Mesothelial cell of epicardium (in vitro differentiated cells): Measurements from ENCODE around the gene LRP4. TPM values are rescaled to one million over a fixed set of nuclear protein-coding genes. Genes with fewer than 3 reads are reported as not detected.

Experiments
- DNase-seq, 2 experiments: peaks; one replicate each; pipeline ENCODE4 v3.0.0; 2021; ENCODE audit warnings: low spot score in 2 of 2; ENCODE audit not compliant: unreplicated experiment in 2 of 2
- H3K27ac Mint-ChIP-seq: 2 replicates; pipeline ENCODE4 v1.8.0; 2021; ENCODE audit warnings: mixed read lengths
- H3K27me3 Mint-ChIP-seq: 2 replicates; pipeline ENCODE4 v1.8.0; 2021; ENCODE audit warnings: low read depth, mixed read lengths
- H3K36me3 Mint-ChIP-seq: 2 replicates; pipeline ENCODE4 v1.8.0; 2021; ENCODE audit warnings: mixed read lengths
- H3K4me1 Mint-ChIP-seq: 2 replicates; pipeline ENCODE4 v1.8.0; 2021; ENCODE audit warnings: mixed read lengths
- H3K4me3 Mint-ChIP-seq: 2 replicates; pipeline ENCODE4 v1.8.0; 2021; ENCODE audit warnings: mild to moderate bottlenecking, moderate library complexity, mixed read lengths
- H3K9me3 Mint-ChIP-seq: 2 replicates; pipeline ENCODE4 v1.8.0; 2021; ENCODE audit warnings: mixed read lengths
- CTCF ChIP-seq: fragments of 200-600 bp; sonication (generic); IDR thresholded peaks from one replicate; pipeline ENCODE4 v1.5.0; 2021; ENCODE audit warnings: antibody characterized with exemption; ENCODE audit not compliant: unreplicated experiment
- total RNA-seq: library from RNA; stranded (reverse); gene quantifications from 3 replicates; pipeline ENCODE4 v1.2.1, GENCODE V29; 2021

LRP4 gene
- total RNA-seq, 1 donor from 2014 or later = 26.8 TPM

GRCh38 chr11:46961041-46961440 is 42.7 kb upstream of the LRP4 start:
- Mint-ChIP-seq H3K36me3 (peaks cover 45% of the 10 kb centered on the region), H3K4me3 (no peak overlapping the region), H3K27me3 (no peaks in the 10 kb centered on the region), H3K9me3 (peaks cover 27% of the 10 kb centered on the region), H3K4me1 (no peaks in the 10 kb centered on the region), H3K27ac (no peak overlapping the region)
- TF ChIP-seq CTCF = no peak
- no peak for DNase-seq

GRCh38 chr11:46958777-46959176 is 40.4 kb upstream of the LRP4 start:
- H3K9me3 Mint-ChIP-seq = peaks cover 23% of the 10 kb centered on the region
- no peak overlapping the region for H3K4me3 Mint-ChIP-seq
- no peaks in the 10 kb centered on the region for H3K27me3 Mint-ChIP-seq
- peaks cover 36% of the 10 kb centered on the region for H3K36me3 Mint-ChIP-seq
- DNase-seq = no peak
- TF ChIP-seq CTCF = no peak
- no peak overlapping the region for H3K27ac Mint-ChIP-seq
- no peaks in the 10 kb centered on the region for H3K4me1 Mint-ChIP-seq

- Mint-ChIP-seq H3K27me3 (no peaks in the 10 kb centered on the region), H3K27ac (no peak overlapping the region), H3K4me3 (no peak overlapping the region), H3K4me1 (peaks cover under 1% of the 10 kb centered on the region), H3K36me3 (peaks cover 2% of the 10 kb centered on the region), H3K9me3 (no peaks in the 10 kb centered on the region)
- no peak for DNase-seq
- no peak for TF ChIP-seq CTCF
Observed at GRCh38 chr11:46953093-46953492, 34.7 kb upstream of the LRP4 start.

GRCh38 chr11:46952553-46952952 is 34.2 kb upstream of the LRP4 start:
- no peak overlapping the region for H3K27ac Mint-ChIP-seq
- H3K9me3 Mint-ChIP-seq = no peaks in the 10 kb centered on the region
- no peak overlapping the region for H3K4me3 Mint-ChIP-seq
- no peaks in the 10 kb centered on the region for H3K27me3 Mint-ChIP-seq
- H3K4me1 Mint-ChIP-seq = peaks cover 3% of the 10 kb centered on the region
- H3K36me3 Mint-ChIP-seq = peaks cover 2% of the 10 kb centered on the region
- no peak for TF ChIP-seq CTCF
- no peak for DNase-seq

- H3K4me1 Mint-ChIP-seq = peaks cover 9% of the 10 kb centered on the region
- H3K4me3 Mint-ChIP-seq = no peak overlapping the region
- TF ChIP-seq CTCF = no peak
- H3K27ac Mint-ChIP-seq = no peak overlapping the region
- no peak for DNase-seq
- H3K9me3 Mint-ChIP-seq = no peaks in the 10 kb centered on the region
- peaks cover 2% of the 10 kb centered on the region for H3K36me3 Mint-ChIP-seq
- H3K27me3 Mint-ChIP-seq = no peaks in the 10 kb centered on the region
Observed at GRCh38 chr11:46951864-46952263, 33.5 kb upstream of the LRP4 start.

- no peak for TF ChIP-seq CTCF
- H3K27ac Mint-ChIP-seq = no peak overlapping the region
- H3K4me3 Mint-ChIP-seq = no peak overlapping the region
- DNase-seq = no peak
- H3K36me3 Mint-ChIP-seq = peaks cover 3% of the 10 kb centered on the region
- no peaks in the 10 kb centered on the region for H3K9me3 Mint-ChIP-seq
- H3K27me3 Mint-ChIP-seq = no peaks in the 10 kb centered on the region
- peaks cover 15% of the 10 kb centered on the region for H3K4me1 Mint-ChIP-seq
Observed at GRCh38 chr11:46949297-46949696, 30.9 kb upstream of the LRP4 start.
